ENCODE measurements around the gene PRR16.
"Not testable (repeated sequence)": the region's sequence is repeated elsewhere in the genome, so short reads cannot be mapped to it uniquely, and the experiment has no call there.

The PRR16 gene

GRCh38 chr5:120678279-120678678, 214.2 kb downstream of the PRR16 start:
- DNase-seq: no peak

DNA sequence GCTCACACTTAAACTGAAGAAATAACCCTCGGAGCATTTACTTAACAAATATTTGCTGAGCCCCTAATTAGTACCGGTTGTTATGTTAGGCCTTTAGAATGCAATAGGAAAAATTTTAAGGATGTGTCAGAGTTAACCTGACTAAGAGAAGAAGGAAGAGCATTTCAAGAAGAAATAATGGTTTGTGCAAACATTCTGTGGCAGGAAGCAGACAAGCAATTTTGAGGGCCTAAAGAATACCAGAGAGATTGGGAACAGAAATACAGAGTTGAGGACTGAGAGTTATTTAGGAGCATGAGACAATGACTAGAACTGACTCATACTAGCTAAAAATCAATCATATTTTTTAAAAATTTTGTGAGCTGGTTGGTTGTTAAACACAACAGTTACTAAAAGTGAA, 218.8 kb downstream of the PRR16 start:
- no peak for DNase-seq

GRCh38 chr5:120683580-120683979, 219.5 kb downstream of the PRR16 start:
- no peak for DNase-seq

DNA sequence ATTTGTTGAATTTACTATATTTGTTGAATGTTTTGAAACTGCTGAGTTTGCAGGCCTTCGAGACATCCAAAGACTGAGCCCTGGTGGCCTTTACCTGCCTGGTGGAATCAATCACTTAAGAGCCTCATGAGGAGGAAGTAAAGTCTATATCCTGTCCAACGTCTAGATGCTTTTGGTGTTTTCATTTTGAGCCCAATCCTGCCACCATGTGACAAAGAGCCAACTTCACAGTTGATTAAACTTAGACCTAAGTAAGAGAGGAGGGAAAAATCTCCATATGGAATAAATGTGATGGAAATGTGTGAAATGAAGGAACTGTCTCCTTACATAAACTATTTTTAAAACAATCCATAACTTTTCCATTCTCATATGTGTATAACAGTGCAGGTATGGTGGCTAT, 220.1 kb downstream of the PRR16 start:
- DNase-seq: no peak

DNA sequence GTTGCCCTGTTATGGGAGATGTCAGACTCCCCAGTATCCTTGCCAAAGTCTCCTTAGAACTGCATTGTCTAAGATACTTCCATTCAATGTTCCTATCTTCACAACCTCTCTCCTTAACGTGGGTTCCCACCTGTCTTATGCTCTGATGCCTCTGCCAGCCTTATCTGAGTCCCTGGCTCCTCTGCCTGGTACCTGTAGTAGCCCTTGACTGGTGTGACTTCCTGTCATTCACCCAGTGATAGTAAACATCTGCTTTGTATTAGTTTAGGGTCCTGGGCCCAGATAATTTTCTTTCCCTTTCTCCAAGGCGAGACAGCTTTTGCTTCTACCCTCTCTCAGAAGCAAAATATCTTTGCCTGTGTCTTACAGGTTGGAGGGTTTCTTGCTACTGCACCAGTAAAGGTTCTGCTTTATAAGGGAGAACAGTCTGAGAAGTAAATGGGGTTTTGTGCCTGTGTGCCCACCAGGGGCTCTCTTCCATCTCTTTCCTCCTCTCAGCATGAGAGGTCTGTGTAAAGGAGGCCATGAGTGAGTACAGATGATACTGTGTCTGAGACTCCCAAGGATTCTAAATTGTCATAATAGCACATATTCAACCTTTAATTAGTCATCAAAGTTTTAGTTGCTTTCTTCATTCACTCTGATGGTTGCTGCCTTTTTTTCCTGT, 220.8 kb downstream of the PRR16 start:
- DNase-seq: no peak

- no peak for DNase-seq
Observed at GRCh38 chr5:120690621-120691407, 226.7 kb downstream of the PRR16 start.

DNA sequence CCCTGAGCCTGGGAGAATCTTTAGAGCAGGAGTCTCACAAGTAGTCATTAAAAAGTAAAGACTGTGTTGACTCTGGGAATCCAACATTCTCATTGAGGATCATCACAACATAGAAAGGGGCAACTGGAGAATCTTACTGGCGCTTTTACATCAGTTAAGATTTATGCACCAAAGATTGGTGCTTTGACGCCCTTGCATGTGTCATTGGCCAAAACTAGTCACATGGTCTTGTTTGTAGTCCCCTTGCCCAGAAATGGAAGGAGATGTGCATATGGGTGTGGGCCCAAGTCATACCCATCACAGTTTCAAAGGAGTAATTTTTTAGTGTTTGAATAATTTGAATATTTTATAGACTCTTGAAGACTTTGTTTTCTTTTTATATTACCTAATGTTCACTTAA, 228.2 kb downstream of the PRR16 start:
- DNase-seq: no peak

DNA sequence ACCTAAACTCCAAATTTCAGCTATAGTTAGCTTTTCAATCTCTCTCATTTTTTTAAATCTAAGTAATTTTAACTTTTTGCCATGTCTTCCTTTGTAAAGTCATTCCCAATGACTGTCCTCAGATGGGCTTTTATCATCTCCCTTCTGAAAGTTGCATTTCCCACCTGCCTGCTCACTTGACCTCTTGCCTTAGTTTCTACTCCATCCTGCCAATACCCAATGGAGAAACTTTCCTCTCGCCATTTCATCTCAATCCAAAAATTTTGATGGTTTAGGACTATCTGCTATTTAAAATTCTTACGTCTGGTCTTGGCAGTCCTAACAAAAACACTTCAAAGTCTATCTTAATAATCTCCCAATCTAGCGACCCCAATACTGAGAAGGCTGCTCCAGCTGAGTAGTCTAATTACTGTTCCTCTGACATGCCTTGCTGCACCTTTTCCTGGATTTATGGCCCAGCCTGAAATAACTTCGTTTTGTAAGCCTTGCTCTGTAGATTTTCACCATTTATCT, 231.3 kb downstream of the PRR16 start:
- DNase-seq: no peak

- DNase-seq: no peak
Observed at GRCh38 chr5:120697147-120697546, 233.0 kb downstream of the PRR16 start.

GRCh38 chr5:120697670-120698327, 233.7 kb downstream of the PRR16 start:
- not testable (repeated sequence) for DNase-seq

- not testable (repeated sequence) for DNase-seq
Observed at GRCh38 chr5:120700653-120701052, 236.6 kb downstream of the PRR16 start.

- DNase-seq: not testable (repeated sequence)
Observed at GRCh38 chr5:120702817-120703538, 238.9 kb downstream of the PRR16 start.

- no peak for DNase-seq
Observed at GRCh38 chr5:120703918-120704587, 240.0 kb downstream of the PRR16 start.

DNA sequence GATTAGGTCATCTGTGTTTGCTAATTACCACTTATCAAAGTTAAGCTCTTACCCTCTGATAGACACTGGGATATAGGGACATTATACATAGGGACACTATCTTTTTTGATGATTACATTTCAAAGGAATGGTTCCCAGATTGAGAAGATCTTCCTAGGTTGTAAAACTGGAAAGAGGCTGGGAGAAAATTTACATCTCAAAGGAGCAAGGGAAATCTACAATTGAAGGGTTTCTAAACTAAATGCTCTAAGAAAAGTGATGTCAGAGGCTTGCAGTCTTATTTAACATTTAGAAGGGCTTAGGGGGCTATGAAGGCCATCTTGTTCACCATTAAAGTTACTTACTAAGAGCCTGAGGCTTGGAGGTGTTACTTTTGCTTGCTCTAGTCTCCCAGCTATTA, 242.8 kb downstream of the PRR16 start:
- DNase-seq: no peak

- DNase-seq: no peak
Observed at GRCh38 chr5:120717381-120717780, 253.3 kb downstream of the PRR16 start.

DNA sequence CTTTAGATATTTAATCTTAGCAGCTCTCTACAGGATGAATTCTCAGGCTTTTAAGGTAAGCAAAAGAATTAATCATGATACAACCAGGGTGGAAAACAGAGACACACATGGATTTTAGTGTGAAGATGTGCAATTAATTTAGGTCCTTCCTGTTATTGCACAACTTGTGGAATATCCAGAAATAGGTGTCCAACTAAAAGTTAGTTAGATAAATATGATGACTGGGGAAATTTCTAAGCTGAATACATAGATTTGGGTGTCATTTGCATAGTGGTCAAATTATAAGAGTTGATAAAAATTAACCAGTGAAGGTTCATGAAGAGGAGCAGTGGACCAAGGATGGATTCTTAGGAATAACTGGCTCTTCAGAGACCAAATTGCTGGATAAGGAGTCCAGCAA, 266.1 kb downstream of the PRR16 start:
- no peak for DNase-seq

GRCh38 chr5:120734033-120734432, 269.9 kb downstream of the PRR16 start:
- DNase-seq: no peak

- DNase-seq: peak; percentile 1
Observed at GRCh38 chr5:120735076-120735475, 271.0 kb downstream of the PRR16 start.
